Ascending aorta (tissue), 2 donors: ENCODE results near the gene STIM1. TPM values are rescaled to one million over a fixed set of nuclear protein-coding genes. Genes with fewer than 3 reads are reported as not detected.
"Not testable (repeated sequence)": the region's sequence is repeated elsewhere in the genome, so short reads cannot be mapped to it uniquely, and the experiment has no call there.

Source experiments
- DNase-seq, 2 donors: peaks; one replicate each; pipeline ENCODE4 v3.0.0-alpha.2; 2019; ENCODE audit warnings: low spot score in 2 of 2
- H3K27ac ChIP-seq, 2 donors: fragments of 200-600 bp; sonication (generic); one replicate each; pipeline ENCODE4 v1.5.1; 2016 to 2017; ENCODE audit warnings: mild to moderate bottlenecking in 1 of 2
- H3K27me3 ChIP-seq: fragments of 200-600 bp; sonication (generic); one replicate; pipeline ENCODE4 v1.5.1; 2017
- H3K36me3 ChIP-seq, 2 donors: fragments of 200-600 bp; sonication (generic); one replicate each; pipeline ENCODE4 v1.5.1; 2016
- H3K4me1 ChIP-seq, 2 donors: fragments of 200-600 bp; sonication (generic); one replicate each; pipeline ENCODE4 v1.5.1; 2016 to 2017; ENCODE audit warnings: mild to moderate bottlenecking in 1 of 2
- H3K4me3 ChIP-seq, 2 donors: fragments of 200-600 bp; sonication (generic); one replicate each; pipeline ENCODE4 v1.5.1; 2016 to 2017; ENCODE audit warnings: mild to moderate bottlenecking in 1 of 2
- H3K9me3 ChIP-seq, 2 donors: fragments of 200-600 bp; sonication (generic); one replicate each; pipeline ENCODE4 v1.5.1; 2016
- intact Hi-C: fragments of 100-400 bp; cut with DNase I; formaldehyde crosslinking; loops from one replicate; pipeline ENCODE4 v1.15.1; 2023
- total RNA-seq: library from RNA; depleted of rRNA; stranded (reverse); fragments of >200 nt; gene quantifications from one replicate; pipeline ENCODE4 v1.1.0, GENCODE V29; 2016
- TF ChIP-seq, protein P1 (sequence below), 3 experiments: fragments of 200-600 bp in 2 of 3; fragments of 450-650 bp in 1 of 3; sonication (generic) in 2 of 3; IDR thresholded peaks; one replicate each; pipeline ENCODE4 v1.5.1; 2016 to 2019; ENCODE audit warnings: antibody characterized with exemption in 3 of 3, mild to moderate bottlenecking in 1 of 3, moderate library complexity in 1 of 3

STIM1 gene
- total RNA-seq, 1 donor from 2014 or later = 48.1 TPM

DNA sequence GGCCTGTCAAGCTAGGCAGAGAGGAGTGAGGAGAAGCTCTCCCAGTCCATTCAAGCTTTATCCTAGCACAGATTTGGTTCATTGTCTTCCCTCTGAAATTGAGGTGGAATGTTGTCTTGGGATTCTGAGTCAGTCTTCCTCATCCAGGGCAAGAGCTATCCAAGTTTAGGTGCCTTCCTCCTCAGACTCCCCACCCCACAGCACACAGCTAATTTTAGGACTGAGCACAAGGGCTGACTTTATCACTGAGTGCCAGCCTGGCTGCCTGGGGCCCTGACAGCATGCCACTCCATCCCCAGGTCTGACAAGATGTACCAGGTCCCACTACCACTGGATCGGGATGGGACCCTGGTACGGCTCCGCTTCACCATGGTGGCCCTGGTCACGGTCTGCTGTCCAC lies 44.5 kb upstream of the STIM1 start:
- intact Hi-C loops = no loop called here
- TF ChIP-seq, protein P1, sequence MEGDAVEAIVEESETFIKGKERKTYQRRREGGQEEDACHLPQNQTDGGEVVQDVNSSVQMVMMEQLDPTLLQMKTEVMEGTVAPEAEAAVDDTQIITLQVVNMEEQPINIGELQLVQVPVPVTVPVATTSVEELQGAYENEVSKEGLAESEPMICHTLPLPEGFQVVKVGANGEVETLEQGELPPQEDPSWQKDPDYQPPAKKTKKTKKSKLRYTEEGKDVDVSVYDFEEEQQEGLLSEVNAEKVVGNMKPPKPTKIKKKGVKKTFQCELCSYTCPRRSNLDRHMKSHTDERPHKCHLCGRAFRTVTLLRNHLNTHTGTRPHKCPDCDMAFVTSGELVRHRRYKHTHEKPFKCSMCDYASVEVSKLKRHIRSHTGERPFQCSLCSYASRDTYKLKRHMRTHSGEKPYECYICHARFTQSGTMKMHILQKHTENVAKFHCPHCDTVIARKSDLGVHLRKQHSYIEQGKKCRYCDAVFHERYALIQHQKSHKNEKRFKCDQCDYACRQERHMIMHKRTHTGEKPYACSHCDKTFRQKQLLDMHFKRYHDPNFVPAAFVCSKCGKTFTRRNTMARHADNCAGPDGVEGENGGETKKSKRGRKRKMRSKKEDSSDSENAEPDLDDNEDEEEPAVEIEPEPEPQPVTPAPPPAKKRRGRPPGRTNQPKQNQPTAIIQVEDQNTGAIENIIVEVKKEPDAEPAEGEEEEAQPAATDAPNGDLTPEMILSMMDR (IDR thresholded peaks at IDR 0.05) = no peak
- Histone ChIP-seq H3K4me3 (no peak overlapping the region), H3K27me3 (no peaks in the 10 kb centered on the region), H3K4me1 (peaks cover 3 to 4% of the 10 kb centered on the region in 2 donors), H3K36me3 (no peaks in the 10 kb centered on the region), H3K9me3 (no peaks in the 10 kb centered on the region), H3K27ac (no peak overlapping the region)
- no peak for DNase-seq

DNA sequence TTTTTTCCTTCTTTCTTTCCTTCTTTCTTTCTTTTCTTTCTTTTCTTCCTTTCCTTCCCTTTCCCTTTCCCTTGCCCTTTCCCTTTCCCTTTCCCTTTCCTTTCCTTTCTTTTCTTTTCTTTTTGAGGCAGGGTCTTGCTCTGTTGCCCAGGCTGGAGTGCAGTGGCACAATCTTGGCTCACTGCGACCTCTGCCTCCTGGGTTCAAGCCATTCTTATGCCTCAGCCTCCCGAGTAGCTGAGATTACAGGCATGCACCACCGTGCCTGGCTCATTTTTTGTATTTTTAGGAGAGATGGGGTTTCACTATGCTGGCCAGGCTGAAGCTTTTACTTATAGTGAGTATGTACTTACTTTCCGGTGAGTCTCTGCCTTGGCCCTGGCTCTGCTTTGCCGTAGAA lies 40.6 kb upstream of the STIM1 start:
- H3K27ac ChIP-seq, H3K4me1 ChIP-seq, intact Hi-C loops, H3K4me3 ChIP-seq, H3K27me3 ChIP-seq, H3K36me3 ChIP-seq, H3K9me3 ChIP-seq, DNase-seq: not testable (repeated sequence)

- intact Hi-C loops = no loop called here
- H3K36me3 ChIP-seq = no peaks in the 10 kb centered on the region
- H3K27me3 ChIP-seq = no peaks in the 10 kb centered on the region
- no peak overlapping the region for H3K4me3 ChIP-seq
- H3K9me3 ChIP-seq = no peaks in the 10 kb centered on the region
- no peaks in the 10 kb centered on the region for H3K4me1 ChIP-seq
- TF ChIP-seq, protein P1 (IDR thresholded peaks at IDR 0.05) = no peak
- H3K27ac ChIP-seq = no peak overlapping the region
- DNase-seq = no peak
Observed at GRCh38 chr11:3815845-3816244, 39.6 kb upstream of the STIM1 start.

- no peaks in the 10 kb centered on the region for H3K4me1 ChIP-seq
- no peaks in the 10 kb centered on the region for H3K9me3 ChIP-seq
- no peaks in the 10 kb centered on the region for H3K27me3 ChIP-seq
- no peaks in the 10 kb centered on the region for H3K36me3 ChIP-seq
- no peak overlapping the region for H3K4me3 ChIP-seq
- DNase-seq = no peak
- TF ChIP-seq, protein P1 (IDR thresholded peaks at IDR 0.05) = no peak
- no peak overlapping the region for H3K27ac ChIP-seq
- intact Hi-C loops = no loop called here
Observed at GRCh38 chr11:3816673-3817072, 38.8 kb upstream of the STIM1 start.

DNA sequence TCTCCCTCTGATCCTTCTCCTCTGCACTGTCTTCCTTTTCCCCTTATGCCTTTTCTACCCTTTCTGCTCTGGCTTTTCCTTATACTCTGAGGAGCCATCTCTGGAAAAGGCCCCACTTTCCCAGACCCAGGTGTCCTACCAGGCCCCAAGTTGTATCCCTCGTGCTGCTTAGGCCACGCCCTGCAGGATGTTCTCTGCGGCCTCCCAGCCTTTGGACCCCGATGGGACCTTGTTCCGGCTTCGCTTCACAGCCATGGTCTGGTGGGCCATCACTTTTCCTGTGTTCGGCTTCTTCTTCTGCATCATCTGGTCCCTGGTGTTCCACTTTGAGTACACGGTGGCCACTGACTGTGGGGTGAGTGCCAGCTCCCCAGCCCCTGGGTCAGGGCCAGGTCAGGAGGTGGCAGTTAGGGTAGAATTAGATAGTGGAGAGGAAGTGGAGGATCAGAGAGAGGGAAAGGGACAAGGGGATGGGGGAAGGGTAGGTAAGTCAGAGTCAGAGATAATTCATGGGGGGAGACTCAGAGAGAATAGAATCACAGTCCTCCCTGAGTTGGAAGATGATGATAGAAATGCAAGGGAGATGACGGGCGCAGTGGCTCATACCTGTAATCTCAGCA lies 38.2 kb upstream of the STIM1 start:
- Histone ChIP-seq H3K4me1 (no peaks in the 10 kb centered on the region), H3K4me3 (no peak overlapping the region), H3K36me3 (no peaks in the 10 kb centered on the region), H3K9me3 (no peaks in the 10 kb centered on the region), H3K27ac (no peak overlapping the region), H3K27me3 (no peaks in the 10 kb centered on the region)
- DNase-seq = no peak
- intact Hi-C loops = no loop called here
- TF ChIP-seq, protein P1 (IDR thresholded peaks at IDR 0.05) = no peak

- DNase-seq = no peak
- Histone ChIP-seq H3K27ac (no peak overlapping the region), H3K4me3 (no peak overlapping the region), H3K4me1 (no peaks in the 10 kb centered on the region), H3K9me3 (no peaks in the 10 kb centered on the region), H3K36me3 (peaks cover 7 to 8% of the 10 kb centered on the region in 2 donors), H3K27me3 (no peaks in the 10 kb centered on the region)
- intact Hi-C loops = no loop called here
- TF ChIP-seq, protein P1 (IDR thresholded peaks at IDR 0.05) = no peak
Observed at GRCh38 chr11:3820971-3821370, 34.5 kb upstream of the STIM1 start.
